Neural progenitor cell (in vitro differentiated cells): ENCODE data around the gene TP63. TPM values are rescaled to one million over a fixed set of nuclear protein-coding genes. Genes with fewer than 3 reads are reported as not detected.
A peak's percentile ranks its signal among the peaks of the same experiment; 100 is the strongest.

Experiments used
- DNase-seq: peaks from one replicate; pipeline ENCODE4 v3.0.0-alpha.2; 2016; ENCODE audit warnings: low spot score
- H2AFZ ChIP-seq: fragments of 200-600 bp; sonication (generic); replicated peaks from 2 replicates; pipeline ENCODE4 v1.6.1; 2016; ENCODE audit warnings: antibody characterized with exemption
- H3F3A ChIP-seq: fragments of 200-600 bp; sonication (generic); 2 replicates; pipeline ENCODE4 v1.6.1; 2016; ENCODE audit warnings: antibody characterized with exemption, low read depth
- H3K27ac ChIP-seq: fragments of 200-600 bp; sonication (generic); 2 replicates; pipeline ENCODE4 v1.5.1; 2016; ENCODE audit warnings: mild to moderate bottlenecking
- H3K27me3 ChIP-seq: fragments of 200-600 bp; sonication (generic); 2 replicates; pipeline ENCODE4 v1.6.1; 2016; ENCODE audit warnings: mild to moderate bottlenecking, moderate library complexity
- H3K36me3 ChIP-seq: fragments of 200-600 bp; sonication (generic); 2 replicates; pipeline ENCODE4 v1.5.1; 2016
- H3K4me1 ChIP-seq: fragments of 200-600 bp; sonication (generic); 2 replicates; pipeline ENCODE4 v1.6.1; 2016; ENCODE audit warnings: mixed run types
- H3K4me2 ChIP-seq: fragments of 200-600 bp; sonication (generic); 2 replicates; pipeline ENCODE4 v1.6.1; 2016
- H3K4me3 ChIP-seq: fragments of 200-600 bp; sonication (generic); 2 replicates; pipeline ENCODE4 v1.5.1; 2016
- H3K79me2 ChIP-seq: fragments of 200-600 bp; sonication (generic); 2 replicates; pipeline ENCODE4 v1.6.1; 2016; ENCODE audit warnings: low read depth
- H3K9ac ChIP-seq: fragments of 200-600 bp; sonication (generic); 2 replicates; pipeline ENCODE4 v1.6.1; 2016
- H3K9me3 ChIP-seq: fragments of 200-600 bp; sonication (generic); 2 replicates; pipeline ENCODE4 v1.5.1; 2016; ENCODE audit warnings: low read depth
- H4K20me1 ChIP-seq: fragments of 200-600 bp; sonication (generic); 2 replicates; pipeline ENCODE4 v1.6.1; 2016; ENCODE audit warnings: low read depth
- H3K27ac Mint-ChIP-seq: 3 replicates; pipeline ENCODE4 v1.8.0; 2021; ENCODE audit warnings: mixed read lengths
- H3K27me3 Mint-ChIP-seq: 2 replicates; pipeline ENCODE4 v1.8.0; 2022; ENCODE audit warnings: low read depth, mild to moderate bottlenecking, inconsistent platforms, moderate library complexity, mixed read lengths; ENCODE audit not compliant: insufficient read depth
- H3K36me3 Mint-ChIP-seq: 3 replicates; pipeline ENCODE4 v1.8.0; 2021; ENCODE audit warnings: mixed read lengths
- H3K4me1 Mint-ChIP-seq: 3 replicates; pipeline ENCODE4 v1.8.0; 2021; ENCODE audit warnings: mixed read lengths
- H3K4me3 Mint-ChIP-seq: 3 replicates; pipeline ENCODE4 v1.8.0; 2021; ENCODE audit warnings: mild to moderate bottlenecking, moderate library complexity, mixed read lengths
- H3K9me3 Mint-ChIP-seq: 3 replicates; pipeline ENCODE4 v1.8.0; 2020; ENCODE audit warnings: mixed read lengths
- CTCF ChIP-seq: fragments of 200-600 bp; sonication (generic); IDR thresholded peaks from 2 replicates; pipeline ENCODE4 v1.5.1; 2017; ENCODE audit warnings: antibody characterized with exemption, mild to moderate bottlenecking
- EZH2 ChIP-seq: fragments of 200-600 bp; sonication (generic); IDR thresholded peaks from 2 replicates; pipeline ENCODE4 v1.6.1; 2017; ENCODE audit warnings: antibody characterized with exemption, mild to moderate bottlenecking, moderate library complexity
- EZH2phosphoT487 ChIP-seq: fragments of 200-600 bp; sonication (generic); IDR thresholded peaks from 2 replicates; pipeline ENCODE4 v1.6.1; 2017; ENCODE audit warnings: antibody characterized with exemption
- total RNA-seq: library from RNA; depleted of rRNA; stranded (reverse); fragments of >200 nt; gene quantifications from 2 replicates; pipeline ENCODE4 v1.2.3, GENCODE V29; 2015; ENCODE audit warnings: low replicate concordance

The TP63 gene
- total RNA-seq, 1 donor from 2014 or later = 0.62 TPM

GRCh38 chr3:189712906-189713483 lies 81.8 kb downstream of the TP63 start:
- no peaks in the 10 kb centered on the region for H3F3A ChIP-seq
- no peaks in the 10 kb centered on the region for H3K27me3 Mint-ChIP-seq
- no peak overlapping the region for H3K4me3 ChIP-seq
- no peaks in the 10 kb centered on the region for H3K36me3 Mint-ChIP-seq
- peaks cover 10% of the 10 kb centered on the region for H3K4me1 ChIP-seq
- no peak for TF ChIP-seq EZH2
- TF ChIP-seq CTCF = no peak
- TF ChIP-seq EZH2phosphoT487 = no peak
- no peak overlapping the region for H3K4me3 Mint-ChIP-seq
- no peaks in the 10 kb centered on the region for H3K9me3 Mint-ChIP-seq
- no peak for DNase-seq
- no peaks in the 10 kb centered on the region for H3K36me3 ChIP-seq
- peaks cover 9% of the 10 kb centered on the region for H3K4me1 Mint-ChIP-seq
- H3K79me2 ChIP-seq = no peaks in the 10 kb centered on the region
- H2AFZ ChIP-seq = no peak overlapping the region
- H3K27ac Mint-ChIP-seq = no peak overlapping the region
- H4K20me1 ChIP-seq = no peaks in the 10 kb centered on the region
- no peak overlapping the region for H3K27ac ChIP-seq
- H3K4me2 ChIP-seq = no peak overlapping the region
- H3K9ac ChIP-seq = no peak overlapping the region
- H3K27me3 ChIP-seq = no peaks in the 10 kb centered on the region
- H3K9me3 ChIP-seq = no peaks in the 10 kb centered on the region

- H3K9ac ChIP-seq = no peak overlapping the region
- Mint-ChIP-seq H3K9me3 (no peaks in the 10 kb centered on the region), H3K4me1 (peaks cover 9% of the 10 kb centered on the region), H3K27me3 (no peaks in the 10 kb centered on the region), H3K4me3 (no peak overlapping the region), H3K27ac (no peak overlapping the region), H3K36me3 (no peaks in the 10 kb centered on the region)
- peaks cover 12% of the 10 kb centered on the region for H3K4me1 ChIP-seq
- H4K20me1 ChIP-seq = no peaks in the 10 kb centered on the region
- no peak overlapping the region for H3K4me2 ChIP-seq
- no peaks in the 10 kb centered on the region for H3K79me2 ChIP-seq
- H3K9me3 ChIP-seq = no peaks in the 10 kb centered on the region
- no peak overlapping the region for H3K27ac ChIP-seq
- H3K4me3 ChIP-seq = no peak overlapping the region
- peak overlapping the region; percentile 3 for H2AFZ ChIP-seq
- no peaks in the 10 kb centered on the region for H3K36me3 ChIP-seq
- no peak for TF ChIP-seq EZH2
- H3K27me3 ChIP-seq = no peaks in the 10 kb centered on the region
- no peak for DNase-seq
- H3F3A ChIP-seq = no peaks in the 10 kb centered on the region
These were observed 84.1 kb downstream of the TP63 start for GRCh38 chr3:189714991-189715961.

GRCh38 chr3:189718215-189718614 lies 87.0 kb downstream of the TP63 start:
- Histone ChIP-seq H3K9ac (no peak overlapping the region), H3F3A (no peaks in the 10 kb centered on the region), H4K20me1 (no peaks in the 10 kb centered on the region), H3K27ac (no peak overlapping the region), H3K27me3 (no peaks in the 10 kb centered on the region), H3K4me1 (peaks cover 22% of the 10 kb centered on the region), H3K36me3 (no peaks in the 10 kb centered on the region), H2AFZ (no peak overlapping the region), H3K4me2 (peak overlapping the region; percentile 39), H3K79me2 (no peaks in the 10 kb centered on the region), H3K9me3 (no peaks in the 10 kb centered on the region), H3K4me3 (no peak overlapping the region)
- no peaks in the 10 kb centered on the region for H3K36me3 Mint-ChIP-seq
- no peak overlapping the region for H3K27ac Mint-ChIP-seq
- H3K27me3 Mint-ChIP-seq = no peaks in the 10 kb centered on the region
- TF ChIP-seq EZH2phosphoT487 = no peak
- no peak for TF ChIP-seq EZH2
- TF ChIP-seq CTCF = no peak
- peaks cover 8% of the 10 kb centered on the region for H3K4me1 Mint-ChIP-seq
- DNase-seq = no peak
- H3K9me3 Mint-ChIP-seq = no peaks in the 10 kb centered on the region
- no peak overlapping the region for H3K4me3 Mint-ChIP-seq
